Spleen (tissue), 11 donors: ENCODE results near the gene ZNF836. TPM values are rescaled to one million over a fixed set of nuclear protein-coding genes. Genes with fewer than 3 reads are reported as not detected.

Source experiments
- DNase-seq: peaks from one replicate; pipeline ENCODE4 v3.0.0-alpha.2; 2020
- H3K27ac ChIP-seq, 8 donors: fragments of 200-600 bp; sonication (generic) in 7 of 8; 1 replicate in 4 of 8; 2 replicates in 4 of 8; pipeline versions ENCODE4 v1.5.0 to v1.8.0; 2016 to 2021; ENCODE audit warnings: inconsistent platforms in 4 of 8, mild to moderate bottlenecking in 4 of 8, moderate library complexity in 1 of 8
- H3K27me3 ChIP-seq, 7 donors: fragments of 200-600 bp; sonication (generic) in 6 of 7; replicated peaks in 1 of 7; 1 replicate in 4 of 7; 2 replicates in 3 of 7; pipeline versions ENCODE4 v1.5.0 to v1.8.0; 2016 to 2021; ENCODE audit warnings: inconsistent platforms in 3 of 7, mild to moderate bottlenecking in 1 of 7
- H3K36me3 ChIP-seq, 6 donors: fragments of 200-600 bp; sonication (generic) in 5 of 6; 1 replicate in 4 of 6; 2 replicates in 2 of 6; pipeline versions ENCODE4 v1.5.0 to v1.8.0; 2016 to 2021; ENCODE audit warnings: inconsistent platforms in 2 of 6
- H3K4me1 ChIP-seq, 6 donors: fragments of 200-600 bp; sonication (generic) in 5 of 6; 1 replicate in 3 of 6; 2 replicates in 3 of 6; pipeline versions ENCODE4 v1.5.0 to v1.8.0; 2016 to 2021; ENCODE audit warnings: inconsistent platforms in 3 of 6
- H3K4me3 ChIP-seq, 8 donors: fragments of 200-600 bp; sonication (generic) in 7 of 8; 1 replicate in 4 of 8; 2 replicates in 4 of 8; pipeline versions ENCODE4 v1.5.0 to v1.8.0; 2016 to 2021; ENCODE audit warnings: inconsistent platforms in 4 of 8, mild to moderate bottlenecking in 4 of 8, moderate library complexity in 2 of 8
- H3K9me3 ChIP-seq, 8 donors: fragments of 200-600 bp; sonication (generic) in 7 of 8; 1 replicate in 4 of 8; 2 replicates in 4 of 8; pipeline versions ENCODE4 v1.5.0 to v1.8.0; 2016 to 2021; ENCODE audit warnings: inconsistent platforms in 4 of 8
- POLR2A ChIP-seq, 3 donors: fragments of 450-650 bp; IDR thresholded peaks; one replicate each; pipeline ENCODE4 v1.5.1; 2017; ENCODE audit warnings: antibody characterized with exemption in 3 of 3, mild to moderate bottlenecking in 1 of 3
- POLR2AphosphoS5 ChIP-seq, 3 donors: sonication (generic); formaldehyde crosslinking; IDR thresholded peaks; one replicate each; pipeline ENCODE4 v1.5.1; 2017; ENCODE audit warnings: antibody characterized with exemption in 3 of 3
- whole genome bisulfite sequencing, 5 donors: extraction: QIAGEN DNeasy Blood & Tissue Kit in 3 of 5; methylation state at CpG; one replicate each; pipeline versions ENCODE4 v1.1.5 to v1.1.7; 2013 to 2018; 5-methylcytosine and 5-hydroxymethylcytosine counted together
- intact Hi-C: fragments of 100-400 bp; cut with DNase I; formaldehyde crosslinking; loops from one replicate; pipeline ENCODE4 v1.15.0; 2023; ENCODE audit warnings: low total_unique reads
- polyA plus RNA-seq, 3 donors: library from polyadenylated mRNA; stranded (reverse); fragments of 200-250 nt; gene quantifications; one replicate each; pipeline ENCODE4 v1.2.1, GENCODE V29; 2013
- total RNA-seq, 7 donors: library from RNA; depleted of rRNA in 3 of 7; stranded (reverse); fragments of >200 nt in 3 of 7; fragmentation: NEBNext Ultra II Directional in 4 of 7; extraction: Animal tissue kit (Norgen Biotek cat#: 25700) in 4 of 7; gene quantifications; one replicate each; pipeline versions ENCODE4 v1.1.0 to v1.2.1, GENCODE V29; 2016 to 2021
- TF ChIP-seq, protein P1 (sequence below), 11 experiments: fragments of 200-600 bp in 7 of 11; fragments of 450-650 bp in 4 of 11; sonication (generic) in 4 of 11; IDR thresholded peaks in 8 of 11; conservative IDR thresholded peaks in 3 of 11; 1 replicate in 7 of 11; 2 replicates in 4 of 11; pipeline versions ENCODE4 v1.4.0 to v1.8.0; 2016 to 2021; ENCODE audit warnings: antibody characterized with exemption in 11 of 11, inconsistent platforms in 4 of 11, mild to moderate bottlenecking in 1 of 11
- donor health status: healthy with polysubstance abuse.
- donor health status: DM: no; HTN: no; CAD: no; lungs with moderate emphysema.
- donor health status: DM: no; HTN: no; CAD: no.
- donor health status: Bipolar disorder and iron deficiency.
- donor health status: healthy.
- donor health status: DM: no; HTN: no; CAD: no.
- donor health status: DM: yes; HTN: yes; CAD: no.

Gene ZNF836
- total and polyA plus RNA-seq, 10 donors, result 4.9 to 26.8 (median 19.9) TPM

DNA sequence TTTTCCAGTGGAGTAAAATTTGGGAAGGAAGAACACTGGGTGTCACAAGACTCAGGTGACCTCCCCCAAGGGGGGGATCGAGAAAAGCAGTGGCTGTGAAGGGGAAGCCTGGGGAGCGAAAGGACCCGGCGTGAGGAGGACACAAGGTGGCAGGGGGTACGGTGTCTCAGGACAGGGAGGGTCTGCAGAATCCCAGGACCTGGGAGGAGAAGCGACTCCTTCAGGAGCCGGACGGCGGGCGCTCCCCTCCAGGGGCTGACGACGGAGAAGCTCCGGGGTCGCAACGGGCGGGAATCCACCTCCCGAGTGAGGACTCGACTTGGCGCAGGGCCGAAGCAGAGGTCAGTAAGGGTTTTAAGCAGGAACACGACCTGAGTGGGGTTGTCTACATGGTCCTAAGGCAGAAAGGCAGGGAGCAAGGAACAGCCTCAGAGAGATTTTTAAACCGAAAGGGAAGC is 529 bp downstream of the ZNF836 start:
- Histone ChIP-seq H3K4me3 (peak overlapping the region; percentile 56 to 89 (median 78)), H3K9me3 (peaks cover 0 to 8% (median 0%) of the 10 kb centered on the region in 8 donors), H3K27ac (peak overlapping the region; percentile 85 to 94 (median 91)), H3K27me3 (no peaks in the 10 kb centered on the region), H3K4me1 (peaks cover 0 to 30% (median 25%) of the 10 kb centered on the region in 6 donors), H3K36me3 (peaks cover 0 to 38% (median 26%) of the 10 kb centered on the region in 6 donors)
- intact Hi-C loops, result no loop called here
- TF ChIP-seq POLR2AphosphoS5 (IDR thresholded peaks at IDR 0.05), result no peak
- TF ChIP-seq, protein P1, sequence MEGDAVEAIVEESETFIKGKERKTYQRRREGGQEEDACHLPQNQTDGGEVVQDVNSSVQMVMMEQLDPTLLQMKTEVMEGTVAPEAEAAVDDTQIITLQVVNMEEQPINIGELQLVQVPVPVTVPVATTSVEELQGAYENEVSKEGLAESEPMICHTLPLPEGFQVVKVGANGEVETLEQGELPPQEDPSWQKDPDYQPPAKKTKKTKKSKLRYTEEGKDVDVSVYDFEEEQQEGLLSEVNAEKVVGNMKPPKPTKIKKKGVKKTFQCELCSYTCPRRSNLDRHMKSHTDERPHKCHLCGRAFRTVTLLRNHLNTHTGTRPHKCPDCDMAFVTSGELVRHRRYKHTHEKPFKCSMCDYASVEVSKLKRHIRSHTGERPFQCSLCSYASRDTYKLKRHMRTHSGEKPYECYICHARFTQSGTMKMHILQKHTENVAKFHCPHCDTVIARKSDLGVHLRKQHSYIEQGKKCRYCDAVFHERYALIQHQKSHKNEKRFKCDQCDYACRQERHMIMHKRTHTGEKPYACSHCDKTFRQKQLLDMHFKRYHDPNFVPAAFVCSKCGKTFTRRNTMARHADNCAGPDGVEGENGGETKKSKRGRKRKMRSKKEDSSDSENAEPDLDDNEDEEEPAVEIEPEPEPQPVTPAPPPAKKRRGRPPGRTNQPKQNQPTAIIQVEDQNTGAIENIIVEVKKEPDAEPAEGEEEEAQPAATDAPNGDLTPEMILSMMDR (IDR thresholded peaks at IDR 0.05 in 8 of 11, conservative IDR thresholded peaks at IDR 0.05 in 3 of 11), result no peak
- no peak for TF ChIP-seq POLR2A (IDR thresholded peaks at IDR 0.05)
- DNase-seq, result peak; percentile 84
- WGBS, 5 donors, result 0 to 2% (median 0%) methylated on average over 22 of the region's 22 CpGs

DNA sequence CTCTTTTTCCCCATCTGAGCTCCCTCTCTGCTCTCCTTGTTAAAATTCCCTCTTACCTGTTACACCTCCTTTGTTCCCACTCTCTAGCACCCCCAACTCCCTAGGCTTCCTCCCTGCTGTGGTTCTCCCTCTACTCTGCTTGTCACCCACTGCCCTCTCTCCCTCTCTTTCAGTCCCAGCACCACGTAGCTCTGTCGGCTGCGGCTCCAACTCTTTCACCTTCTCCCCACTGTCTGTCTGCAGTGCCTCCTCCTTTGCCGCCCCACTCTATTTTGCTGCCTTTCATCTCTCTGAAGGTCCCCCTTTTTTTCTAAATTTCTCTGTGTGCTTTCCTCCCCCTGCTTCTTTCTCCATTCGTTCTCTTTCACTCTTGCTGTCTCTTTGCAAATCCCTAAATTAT is 1.1 kb downstream of the ZNF836 start:
- Histone ChIP-seq H3K36me3 (peaks cover 0 to 44% (median 32%) of the 10 kb centered on the region in 6 donors), H3K27me3 (no peaks in the 10 kb centered on the region), H3K4me3 (peak overlapping the region; percentile 56 to 89 (median 78)), H3K27ac (peak overlapping the region; percentile 85 to 94 (median 91)), H3K9me3 (peaks cover 0 to 14% (median 2%) of the 10 kb centered on the region in 8 donors), H3K4me1 (peaks cover 0 to 30% (median 25%) of the 10 kb centered on the region in 6 donors)
- DNase-seq, result no peak
- intact Hi-C loops, result no loop called here
- TF ChIP-seq POLR2AphosphoS5 (IDR thresholded peaks at IDR 0.05) (no peak), POLR2A (IDR thresholded peaks at IDR 0.05) (no peak)
- TF ChIP-seq, protein P1 (IDR thresholded peaks at IDR 0.05 in 8 of 11, conservative IDR thresholded peaks at IDR 0.05 in 3 of 11), result no peak
- 12 to 21% (median 19%) methylated on average over 5 of the region's 5 CpGs for WGBS, 5 donors

DNA sequence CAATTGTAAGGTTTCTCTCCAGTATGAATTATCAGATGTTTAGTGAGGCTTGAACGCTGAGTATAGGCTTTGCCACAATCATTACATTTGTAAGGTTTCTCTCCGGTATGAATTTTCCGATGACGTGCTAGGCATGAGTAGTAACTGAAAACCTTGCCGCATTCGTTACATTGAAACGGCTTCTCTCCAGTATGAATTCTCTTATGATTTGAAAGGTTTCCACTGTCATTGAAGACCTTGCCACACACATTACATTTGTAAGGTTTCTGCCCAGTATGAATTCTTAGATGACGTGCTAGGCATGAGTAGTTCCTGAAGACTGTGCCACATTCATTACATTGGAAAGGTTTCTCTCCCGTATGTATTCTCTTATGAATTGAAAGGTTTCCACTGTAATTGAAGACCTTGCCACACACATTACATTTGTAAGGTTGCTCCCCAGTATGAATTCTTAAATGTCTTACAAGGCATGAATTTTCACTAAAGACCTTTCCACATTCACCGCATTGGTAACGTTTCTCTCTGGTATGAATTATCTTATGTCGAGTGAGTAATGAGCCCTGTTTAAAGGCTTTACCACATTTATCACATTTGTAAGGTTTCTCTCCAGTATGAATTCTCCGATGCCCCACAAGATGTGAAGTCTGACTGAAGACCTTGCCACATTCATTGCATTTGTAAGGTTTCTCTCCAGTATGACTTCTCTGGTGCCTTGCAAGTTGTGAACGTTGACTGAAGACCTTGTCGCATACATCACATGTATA is 15.6 kb downstream of the ZNF836 start:
- H3K27ac ChIP-seq, result no peak overlapping the region
- no peaks in the 10 kb centered on the region for H3K4me1 ChIP-seq
- peak overlapping the region in 1 of 8 donors; percentile 21 for H3K4me3 ChIP-seq
- no peak for DNase-seq
- H3K36me3 ChIP-seq, result peaks cover 29 to 92% (median 54%) of the 10 kb centered on the region in 6 donors
- intact Hi-C loops, result no loop called here
- H3K27me3 ChIP-seq, result no peaks in the 10 kb centered on the region
- TF ChIP-seq, protein P1 (IDR thresholded peaks at IDR 0.05 in 8 of 11, conservative IDR thresholded peaks at IDR 0.05 in 3 of 11), result no peak
- TF ChIP-seq POLR2AphosphoS5 (IDR thresholded peaks at IDR 0.05) (no peak), POLR2A (IDR thresholded peaks at IDR 0.05) (no peak)
- peaks cover 18 to 100% (median 100%) of the 10 kb centered on the region in 8 donors for H3K9me3 ChIP-seq
- WGBS, 5 donors, result 95 to 99% (median 98%) methylated on average over 15 of the region's 15 CpGs

DNA sequence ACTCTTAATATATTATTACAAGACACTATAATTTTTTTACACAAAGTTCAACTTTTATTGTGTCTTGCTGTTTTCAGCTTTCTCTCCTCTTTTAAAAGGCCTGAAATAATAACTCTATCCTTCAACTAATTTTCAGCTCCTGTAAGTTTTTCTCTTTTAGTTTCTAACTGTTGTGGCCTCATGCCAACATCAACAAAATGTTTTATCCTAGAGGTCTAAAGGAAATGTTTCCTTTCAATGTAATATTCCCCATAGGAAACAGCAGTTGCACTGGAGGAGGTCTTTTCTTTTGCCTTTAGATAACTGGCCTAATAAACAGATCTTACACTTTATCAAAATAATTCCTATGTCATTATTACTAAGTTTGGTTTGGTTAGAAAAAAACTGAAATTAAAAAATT is 23.2 kb downstream of the ZNF836 start:
- intact Hi-C loops, result no loop called here
- H3K27me3 ChIP-seq, result no peaks in the 10 kb centered on the region
- H3K4me1 ChIP-seq, result no peaks in the 10 kb centered on the region
- no peak for TF ChIP-seq POLR2AphosphoS5 (IDR thresholded peaks at IDR 0.05)
- TF ChIP-seq, protein P1 (IDR thresholded peaks at IDR 0.05 in 8 of 11, conservative IDR thresholded peaks at IDR 0.05 in 3 of 11), result no peak
- TF ChIP-seq POLR2A (IDR thresholded peaks at IDR 0.05), result no peak
- peaks cover 0 to 18% (median under 1%) of the 10 kb centered on the region in 6 donors for H3K36me3 ChIP-seq
- DNase-seq, result no peak
- H3K4me3 ChIP-seq, result no peak overlapping the region
- H3K9me3 ChIP-seq, result peaks cover 0 to 97% (median 71%) of the 10 kb centered on the region in 8 donors
- no peak overlapping the region for H3K27ac ChIP-seq
